Large intestine (tissue), 3 donors: Measurements from ENCODE around the gene FAM222B. TPM values are rescaled to one million over a fixed set of nuclear protein-coding genes. Genes with fewer than 3 reads are reported as not detected.

ENCODE experiments used
- DNase-seq, 2 donors: peaks; one replicate each; pipeline versions ENCODE4 v3.0.0 to v3.0.0-alpha.2; 2013
- H3K27ac ChIP-seq: one replicate; pipeline ENCODE4 v1.5.1; 2013; ENCODE audit warnings: low read length
- H3K27me3 ChIP-seq: 2 replicates; pipeline ENCODE4 v1.6.1; 2013; ENCODE audit warnings: low read length; ENCODE audit not compliant: control insufficient read depth, insufficient read depth
- H3K36me3 ChIP-seq: 2 replicates; pipeline ENCODE4 v1.6.1; 2013; ENCODE audit warnings: low read length; ENCODE audit not compliant: control insufficient read depth, insufficient read depth
- H3K4me1 ChIP-seq: one replicate; pipeline ENCODE4 v1.6.1; 2013; ENCODE audit warnings: low read length; ENCODE audit not compliant: control insufficient read depth, insufficient read depth
- H3K4me3 ChIP-seq: one replicate; pipeline ENCODE4 v1.5.1; 2013; ENCODE audit warnings: low read length
- H3K9me3 ChIP-seq: one replicate; pipeline ENCODE4 v1.6.1; 2013; ENCODE audit warnings: mild to moderate bottlenecking, low read depth, low read length, moderate library complexity; ENCODE audit not compliant: control insufficient read depth
- WGBS: methylation state at CpG from one replicate; pipeline ENCODE4 v1.1.5; 2013; ENCODE audit warnings: low lambda C conversion rate; ENCODE audit not compliant: insufficient coverage; 5-methylcytosine and 5-hydroxymethylcytosine counted together
- polyA plus RNA-seq: library from polyadenylated mRNA; unstranded; fragments of 120-200 nt; gene quantifications from one replicate; pipeline ENCODE4 v1.2.1, GENCODE V29; 2013

FAM222B gene
- polyA plus RNA-seq, 1 donor, result 24.0 TPM

GRCh38 chr17:28746611-28747050 is 96.0 kb downstream of the FAM222B start:
- Histone ChIP-seq H3K9me3 (no peaks in the 10 kb centered on the region), H3K27ac (peak overlapping the region; percentile 100), H3K36me3 (peaks cover 53% of the 10 kb centered on the region), H3K4me1 (peaks cover 46% of the 10 kb centered on the region), H3K27me3 (no peaks in the 10 kb centered on the region), H3K4me3 (peak overlapping the region; percentile 78)
- no CpG with 5 or more reads among the region's 5 CpGs for WGBS
- DNase-seq, result peak; percentile 70 to 81

GRCh38 chr17:28745786-28746411 is 96.7 kb downstream of the FAM222B start:
- no peaks in the 10 kb centered on the region for H3K9me3 ChIP-seq
- WGBS, result no CpG with 5 or more reads among the region's 4 CpGs
- peak overlapping the region; percentile 100 for H3K27ac ChIP-seq
- H3K4me1 ChIP-seq, result peaks cover 46% of the 10 kb centered on the region
- H3K4me3 ChIP-seq, result peak overlapping the region; percentile 78
- H3K27me3 ChIP-seq, result no peaks in the 10 kb centered on the region
- DNase-seq, result peak; percentile 45 to 64
- H3K36me3 ChIP-seq, result peaks cover 47% of the 10 kb centered on the region

GRCh38 chr17:28744972-28745785 is 97.4 kb downstream of the FAM222B start:
- H3K27me3 ChIP-seq, result no peaks in the 10 kb centered on the region
- peaks cover 41% of the 10 kb centered on the region for H3K4me1 ChIP-seq
- H3K9me3 ChIP-seq, result no peaks in the 10 kb centered on the region
- peak; percentile 56 to 76 for DNase-seq
- peak overlapping the region; percentile 100 for H3K27ac ChIP-seq
- peak overlapping the region; percentile 78 for H3K4me3 ChIP-seq
- WGBS, result no CpG with 5 or more reads among the region's 31 CpGs
- peaks cover 40% of the 10 kb centered on the region for H3K36me3 ChIP-seq

GRCh38 chr17:28744104-28744971 is 98.3 kb downstream of the FAM222B start:
- Histone ChIP-seq H3K4me3 (peak overlapping the region; percentile 78), H3K4me1 (peaks cover 38% of the 10 kb centered on the region), H3K9me3 (no peaks in the 10 kb centered on the region), H3K36me3 (peaks cover 32% of the 10 kb centered on the region), H3K27me3 (no peaks in the 10 kb centered on the region), H3K27ac (peak overlapping the region; percentile 100)
- WGBS, result no CpG with 5 or more reads among the region's 61 CpGs
- DNase-seq, result peak; percentile 76 to 87

GRCh38 chr17:28743243-28744103 is 99.1 kb downstream of the FAM222B start, which contains the start of gene TRAF4:
TSS of gene TRAF4 (plus strand) at chr17:28744011. CDS start at chr17:28744113, 102 bp downstream.
- Histone ChIP-seq H3K36me3 (peaks cover 24% of the 10 kb centered on the region), H3K27ac (peak within 1 kb of the TSS; percentile 100), H3K4me3 (peak within 1 kb of the TSS; percentile 78), H3K4me1 (peaks cover 38% of the 10 kb centered on the region), H3K27me3 (no peaks in the 10 kb centered on the region), H3K9me3 (no peaks in the 10 kb centered on the region)
- no CpG with 5 or more reads among the region's 70 CpGs for WGBS
- DNase-seq, result peak; percentile 91 to 97

GRCh38 chr17:28741358-28742349 is 100.9 kb downstream of the FAM222B start:
- no peak overlapping the region for H3K27ac ChIP-seq
- DNase-seq, result no peak

GRCh38 chr17:28740406-28741357 is 101.9 kb downstream of the FAM222B start:
- H3K27ac ChIP-seq, result no peak overlapping the region
- DNase-seq, result no peak
- H3K4me3 ChIP-seq, result no peak overlapping the region
- no CpG with 5 or more reads among the region's 10 CpGs for WGBS
- H3K4me1 ChIP-seq, result peaks cover 19% of the 10 kb centered on the region
- H3K9me3 ChIP-seq, result no peaks in the 10 kb centered on the region
- no peaks in the 10 kb centered on the region for H3K36me3 ChIP-seq
- H3K27me3 ChIP-seq, result no peaks in the 10 kb centered on the region

More at GRCh38 chr17:28741358-28742349, 100.9 kb downstream of the FAM222B start:
- H3K4me1 ChIP-seq, result peaks cover 29% of the 10 kb centered on the region
- H3K9me3 ChIP-seq, result no peaks in the 10 kb centered on the region
- H3K4me3 ChIP-seq, result no peak overlapping the region
- H3K36me3 ChIP-seq, result peaks cover 6% of the 10 kb centered on the region
- no peaks in the 10 kb centered on the region for H3K27me3 ChIP-seq
- no CpG with 5 or more reads among the region's 19 CpGs for WGBS

- H3K9me3 ChIP-seq, result no peaks in the 10 kb centered on the region
- H3K4me3 ChIP-seq, result no peak overlapping the region
- no peaks in the 10 kb centered on the region for H3K27me3 ChIP-seq
- H3K4me1 ChIP-seq, result peaks cover 17% of the 10 kb centered on the region
- H3K27ac ChIP-seq, result peak overlapping the region; percentile 10
- DNase-seq, result no peak
- peaks cover 3% of the 10 kb centered on the region for H3K36me3 ChIP-seq
- WGBS, result no CpG with 5 or more reads among the region's 10 CpGs
Observed at GRCh38 chr17:28738680-28739384, 103.8 kb downstream of the FAM222B start.
